ENCODE measurements around the gene ARID5B.

ARID5B gene

GRCh38 chr10:62083412-62084267, 182.1 kb downstream of the ARID5B start (continued):
- TF ChIP-seq ZNF426 (tag by site-specific recombination; IDR thresholded peaks at IDR 0.05): no peak
- no peak for TF ChIP-seq SETDB1 (IDR thresholded peaks at IDR 0.05; ENCODE audit: insufficient read length, low read length)
- 0 out of 2 replicates have a peak, but pooled peaks have one; percentile 58 for TF ChIP-seq ZSCAN30 (tag by site-specific recombination; IDR thresholded peaks at IDR 0.05)
- no peak for TF ChIP-seq ZBTB11 (tag by site-specific recombination; conservative IDR thresholded peaks at IDR 0.05; ENCODE audit: low read depth)
- no peak for TF ChIP-seq KLF7 (tag by site-specific recombination; IDR thresholded peaks at IDR 0.05; ENCODE audit: borderline replicate concordance)
- TF ChIP-seq ZNF404 (tag by site-specific recombination; IDR thresholded peaks at IDR 0.05): no peak
- TF ChIP-seq ZNF221 (tag by site-specific recombination; IDR thresholded peaks at IDR 0.05; ENCODE audit: borderline replicate concordance): no peak
- no peak for TF ChIP-seq ZNF416 (tag by site-specific recombination; IDR thresholded peaks at IDR 0.05)
- TF ChIP-seq ZNF626 (tag by site-specific recombination; IDR thresholded peaks at IDR 0.05): no peak
- no peak for TF ChIP-seq ZNF248 (tag by site-specific recombination; IDR thresholded peaks at IDR 0.05)
- TF ChIP-seq, protein P1, sequence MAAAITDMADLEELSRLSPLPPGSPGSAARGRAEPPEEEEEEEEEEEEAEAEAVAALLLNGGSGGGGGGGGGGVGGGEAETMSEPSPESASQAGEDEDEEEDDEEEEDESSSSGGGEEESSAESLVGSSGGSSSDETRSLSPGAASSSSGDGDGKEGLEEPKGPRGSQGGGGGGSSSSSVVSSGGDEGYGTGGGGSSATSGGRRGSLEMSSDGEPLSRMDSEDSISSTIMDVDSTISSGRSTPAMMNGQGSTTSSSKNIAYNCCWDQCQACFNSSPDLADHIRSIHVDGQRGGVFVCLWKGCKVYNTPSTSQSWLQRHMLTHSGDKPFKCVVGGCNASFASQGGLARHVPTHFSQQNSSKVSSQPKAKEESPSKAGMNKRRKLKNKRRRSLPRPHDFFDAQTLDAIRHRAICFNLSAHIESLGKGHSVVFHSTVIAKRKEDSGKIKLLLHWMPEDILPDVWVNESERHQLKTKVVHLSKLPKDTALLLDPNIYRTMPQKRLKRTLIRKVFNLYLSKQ (tag by site-specific recombination; IDR thresholded peaks at IDR 0.05; ENCODE audit: borderline replicate concordance): no peak
- TF ChIP-seq, protein P2, sequence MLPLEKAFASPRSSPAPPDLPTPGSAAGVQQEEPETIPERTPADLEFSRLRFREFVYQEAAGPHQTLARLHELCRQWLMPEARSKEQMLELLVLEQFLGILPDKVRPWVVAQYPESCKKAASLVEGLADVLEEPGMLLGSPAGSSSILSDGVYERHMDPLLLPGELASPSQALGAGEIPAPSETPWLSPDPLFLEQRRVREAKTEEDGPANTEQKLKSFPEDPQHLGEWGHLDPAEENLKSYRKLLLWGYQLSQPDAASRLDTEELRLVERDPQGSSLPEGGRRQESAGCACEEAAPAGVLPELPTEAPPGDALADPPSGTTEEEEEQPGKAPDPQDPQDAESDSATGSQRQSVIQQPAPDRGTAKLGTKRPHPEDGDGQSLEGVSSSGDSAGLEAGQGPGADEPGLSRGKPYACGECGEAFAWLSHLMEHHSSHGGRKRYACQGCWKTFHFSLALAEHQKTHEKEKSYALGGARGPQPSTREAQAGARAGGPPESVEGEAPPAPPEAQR (tag by site-specific recombination; IDR thresholded peaks at IDR 0.05): no peak
- TF ChIP-seq BCL11A (tag by site-specific recombination; IDR thresholded peaks at IDR 0.05; ENCODE audit: low read depth): no peak
- TF ChIP-seq GLIS2 (tag by site-specific recombination; IDR thresholded peaks at IDR 0.05): peak; percentile 34; the same call in 1 of the 2 replicates
- no peak for TF ChIP-seq REPIN1 (tag by site-specific recombination; IDR thresholded peaks at IDR 0.05; ENCODE audit: low read depth)
- no peak for TF ChIP-seq GLI2 (tag by site-specific recombination; IDR thresholded peaks at IDR 0.05; ENCODE audit: borderline replicate concordance, low read depth)
- TF ChIP-seq, protein P3, sequence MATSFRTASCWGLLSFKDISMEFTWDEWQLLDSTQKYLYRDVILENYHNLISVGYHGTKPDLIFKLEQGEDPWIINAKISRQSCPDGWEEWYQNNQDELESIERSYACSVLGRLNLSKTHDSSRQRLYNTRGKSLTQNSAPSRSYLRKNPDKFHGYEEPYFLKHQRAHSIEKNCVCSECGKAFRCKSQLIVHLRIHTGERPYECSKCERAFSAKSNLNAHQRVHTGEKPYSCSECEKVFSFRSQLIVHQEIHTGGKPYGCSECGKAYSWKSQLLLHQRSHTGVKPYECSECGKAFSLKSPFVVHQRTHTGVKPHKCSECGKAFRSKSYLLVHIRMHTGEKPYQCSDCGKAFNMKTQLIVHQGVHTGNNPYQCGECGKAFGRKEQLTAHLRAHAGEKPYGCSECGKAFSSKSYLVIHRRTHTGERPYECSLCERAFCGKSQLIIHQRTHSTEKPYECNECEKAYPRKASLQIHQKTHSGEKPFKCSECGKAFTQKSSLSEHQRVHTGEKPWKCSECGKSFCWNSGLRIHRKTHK (tag by site-specific recombination; IDR thresholded peaks at IDR 0.05): no peak
- TF ChIP-seq ZNF133 (tag by site-specific recombination; IDR thresholded peaks at IDR 0.05): no peak
- TF ChIP-seq, protein P4, sequence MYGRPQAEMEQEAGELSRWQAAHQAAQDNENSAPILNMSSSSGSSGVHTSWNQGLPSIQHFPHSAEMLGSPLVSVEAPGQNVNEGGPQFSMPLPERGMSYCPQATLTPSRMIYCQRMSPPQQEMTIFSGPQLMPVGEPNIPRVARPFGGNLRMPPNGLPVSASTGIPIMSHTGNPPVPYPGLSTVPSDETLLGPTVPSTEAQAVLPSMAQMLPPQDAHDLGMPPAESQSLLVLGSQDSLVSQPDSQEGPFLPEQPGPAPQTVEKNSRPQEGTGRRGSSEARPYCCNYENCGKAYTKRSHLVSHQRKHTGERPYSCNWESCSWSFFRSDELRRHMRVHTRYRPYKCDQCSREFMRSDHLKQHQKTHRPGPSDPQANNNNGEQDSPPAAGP (tag by site-specific recombination; IDR thresholded peaks at IDR 0.05): no peak
- TF ChIP-seq, protein P5, sequence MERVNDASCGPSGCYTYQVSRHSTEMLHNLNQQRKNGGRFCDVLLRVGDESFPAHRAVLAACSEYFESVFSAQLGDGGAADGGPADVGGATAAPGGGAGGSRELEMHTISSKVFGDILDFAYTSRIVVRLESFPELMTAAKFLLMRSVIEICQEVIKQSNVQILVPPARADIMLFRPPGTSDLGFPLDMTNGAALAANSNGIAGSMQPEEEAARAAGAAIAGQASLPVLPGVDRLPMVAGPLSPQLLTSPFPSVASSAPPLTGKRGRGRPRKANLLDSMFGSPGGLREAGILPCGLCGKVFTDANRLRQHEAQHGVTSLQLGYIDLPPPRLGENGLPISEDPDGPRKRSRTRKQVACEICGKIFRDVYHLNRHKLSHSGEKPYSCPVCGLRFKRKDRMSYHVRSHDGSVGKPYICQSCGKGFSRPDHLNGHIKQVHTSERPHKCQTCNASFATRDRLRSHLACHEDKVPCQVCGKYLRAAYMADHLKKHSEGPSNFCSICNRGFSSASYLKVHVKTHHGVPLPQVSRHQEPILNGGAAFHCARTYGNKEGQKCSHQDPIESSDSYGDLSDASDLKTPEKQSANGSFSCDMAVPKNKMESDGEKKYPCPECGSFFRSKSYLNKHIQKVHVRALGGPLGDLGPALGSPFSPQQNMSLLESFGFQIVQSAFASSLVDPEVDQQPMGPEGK (tag by site-specific recombination; IDR thresholded peaks at IDR 0.05): peak; percentile 52
- TF ChIP-seq ZNF623 (tag by site-specific recombination; IDR thresholded peaks at IDR 0.05): no peak
- TF ChIP-seq ZXDB (tag by site-specific recombination; IDR thresholded peaks at IDR 0.05): peak; percentile 43; the same call in 1 of the 2 replicates
- TF ChIP-seq ZNF121 (tag by site-specific recombination; IDR thresholded peaks at IDR 0.05): no peak
- no peak for TF ChIP-seq ZNF354C (tag by site-specific recombination; IDR thresholded peaks at IDR 0.05; ENCODE audit: borderline replicate concordance, low read depth)
- TF ChIP-seq ZNF747 (tag by site-specific recombination; IDR thresholded peaks at IDR 0.05): no peak
- TF ChIP-seq ZNF555 (tag by site-specific recombination; conservative IDR thresholded peaks at IDR 0.05): no peak
- TF ChIP-seq ZNF561 (tag by site-specific recombination; IDR thresholded peaks at IDR 0.05; ENCODE audit: borderline replicate concordance): 0 out of 2 replicates have a peak, but pooled peaks have one; percentile 24

Data from HEK293 (cell line).